Suprapubic skin (tissue), 4 donors: ENCODE data around the gene USP2.

Experiments used
- CTCF ChIP-seq, 2 donors: fragments of 200-600 bp in 1 of 2; fragments of 450-650 bp in 1 of 2; sonication (generic) in 1 of 2; IDR thresholded peaks; one replicate each; pipeline ENCODE4 v1.5.1; 2016 to 2019; ENCODE audit warnings: antibody characterized with exemption in 2 of 2, mild to moderate bottlenecking in 1 of 2, moderate library complexity in 1 of 2
- EP300 ChIP-seq: sonication (generic); formaldehyde crosslinking; IDR thresholded peaks from one replicate; pipeline ENCODE4 v1.6.1; 2017; ENCODE audit warnings: antibody characterized with exemption
- POLR2A ChIP-seq, 2 donors: fragments of 450-650 bp; IDR thresholded peaks; one replicate each; pipeline ENCODE4 v1.6.1; 2017; ENCODE audit warnings: antibody characterized with exemption in 2 of 2, mild to moderate bottlenecking in 2 of 2, moderate library complexity in 2 of 2
- POLR2AphosphoS5 ChIP-seq, 3 donors: sonication (generic); formaldehyde crosslinking; IDR thresholded peaks; one replicate each; pipeline ENCODE4 v1.6.1; 2017; ENCODE audit warnings: antibody characterized with exemption in 3 of 3

DNA sequence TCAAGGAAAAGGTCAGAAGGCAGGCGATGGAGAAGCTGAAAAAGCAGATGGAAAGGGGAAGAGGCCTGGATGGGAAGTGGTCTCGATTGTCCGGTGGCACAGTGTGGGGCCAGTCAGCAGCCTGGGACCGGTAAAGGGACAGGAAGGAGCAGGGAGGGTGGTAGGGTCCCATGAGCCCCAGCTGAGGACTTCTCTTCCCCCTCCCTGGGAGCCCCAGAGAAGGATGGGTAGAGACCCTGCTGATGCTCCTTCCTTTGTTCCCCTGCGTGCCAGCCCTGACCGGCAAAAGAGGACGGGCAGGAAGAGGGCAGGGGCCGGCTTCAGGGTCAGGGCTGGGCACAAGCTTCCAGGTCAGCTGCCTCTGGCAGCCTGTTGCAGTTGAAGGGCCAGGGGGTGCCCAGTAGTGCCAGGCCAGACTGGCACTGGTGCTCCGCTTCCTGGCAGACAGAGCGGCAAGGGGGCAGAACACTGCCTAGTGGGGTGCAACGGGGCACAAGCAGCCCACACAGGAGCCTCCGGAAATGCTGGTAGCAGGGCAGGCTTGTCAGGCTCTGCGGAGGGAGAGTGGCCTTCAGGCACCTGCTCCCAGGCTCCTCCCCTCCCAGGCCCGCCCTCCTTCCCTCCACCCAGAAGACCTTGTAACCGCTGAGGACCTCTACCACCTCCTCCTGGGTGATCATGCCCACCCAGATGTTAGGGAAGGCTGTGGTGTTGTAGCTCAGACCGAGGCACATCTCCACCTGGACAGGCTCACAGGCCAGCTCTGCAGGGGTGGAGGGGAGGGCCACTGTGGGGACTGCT, 40.1 kb downstream of the USP2 start:
- no peak for TF ChIP-seq POLR2A (IDR thresholded peaks at IDR 0.05)
- TF ChIP-seq CTCF (IDR thresholded peaks at IDR 0.05), result no peak
- TF ChIP-seq POLR2AphosphoS5 (IDR thresholded peaks at IDR 0.05), result no peak
- TF ChIP-seq EP300, result no peak
